Panc1 (cell line): Measurements from ENCODE around the gene FTO.

Experiments used
- POLR2AphosphoS5 ChIP-seq: IDR thresholded peaks from 2 replicates; pipeline ENCODE4 v1.6.1; 2012; ENCODE audit warnings: mild to moderate bottlenecking, low read depth, low read length, moderate library complexity
- SIN3A ChIP-seq: IDR thresholded peaks from 2 replicates; pipeline ENCODE4 v1.6.1; 2012; ENCODE audit warnings: low read depth, mild to moderate bottlenecking, low read length, moderate library complexity, borderline replicate concordance; ENCODE audit not compliant: insufficient read depth
- TCF7L2 ChIP-seq: IDR thresholded peaks from 2 replicates; pipeline ENCODE4 v1.6.1; 2011; ENCODE audit warnings: mild to moderate bottlenecking, low read depth, low read length, inconsistent platforms
- TF ChIP-seq, protein P1 (sequence below), 2 experiments: IDR thresholded peaks; 2 replicates each; pipeline ENCODE4 v1.6.1; 2011 to 2012; ENCODE audit warnings: low read depth in 2 of 2, control low read depth in 1 of 2, low read length in 1 of 2, mild to moderate bottlenecking in 1 of 2, moderate library complexity in 1 of 2; ENCODE audit not compliant: insufficient read depth in 1 of 2
- TF ChIP-seq, protein P2 (sequence below): fragments of 450-650 bp; IDR thresholded peaks from 2 replicates; pipeline ENCODE4 v1.5.1; 2017; ENCODE audit warnings: mild to moderate bottlenecking

DNA sequence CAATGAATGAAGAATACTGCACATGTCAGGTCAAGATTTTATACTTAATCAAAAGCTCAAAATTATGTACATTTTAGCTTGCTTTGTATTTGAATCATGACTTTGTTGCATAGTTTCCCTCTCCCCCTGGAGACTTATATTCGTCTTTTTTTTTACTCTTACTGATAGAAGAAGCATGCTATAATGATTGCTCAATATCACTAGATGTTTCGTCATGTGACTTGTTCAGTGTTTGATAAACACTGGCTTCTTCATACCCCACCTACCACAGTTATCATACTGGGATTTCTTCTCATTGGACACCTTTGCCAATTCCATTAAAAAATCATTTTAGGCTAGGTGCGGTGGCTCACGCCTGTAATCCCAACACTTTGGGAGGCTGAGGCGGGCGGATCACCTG is 148.7 kb downstream of the FTO start:
- TF ChIP-seq POLR2AphosphoS5 (no peak), SIN3A (no peak), TCF7L2 (no peak)
- TF ChIP-seq, protein P1, sequence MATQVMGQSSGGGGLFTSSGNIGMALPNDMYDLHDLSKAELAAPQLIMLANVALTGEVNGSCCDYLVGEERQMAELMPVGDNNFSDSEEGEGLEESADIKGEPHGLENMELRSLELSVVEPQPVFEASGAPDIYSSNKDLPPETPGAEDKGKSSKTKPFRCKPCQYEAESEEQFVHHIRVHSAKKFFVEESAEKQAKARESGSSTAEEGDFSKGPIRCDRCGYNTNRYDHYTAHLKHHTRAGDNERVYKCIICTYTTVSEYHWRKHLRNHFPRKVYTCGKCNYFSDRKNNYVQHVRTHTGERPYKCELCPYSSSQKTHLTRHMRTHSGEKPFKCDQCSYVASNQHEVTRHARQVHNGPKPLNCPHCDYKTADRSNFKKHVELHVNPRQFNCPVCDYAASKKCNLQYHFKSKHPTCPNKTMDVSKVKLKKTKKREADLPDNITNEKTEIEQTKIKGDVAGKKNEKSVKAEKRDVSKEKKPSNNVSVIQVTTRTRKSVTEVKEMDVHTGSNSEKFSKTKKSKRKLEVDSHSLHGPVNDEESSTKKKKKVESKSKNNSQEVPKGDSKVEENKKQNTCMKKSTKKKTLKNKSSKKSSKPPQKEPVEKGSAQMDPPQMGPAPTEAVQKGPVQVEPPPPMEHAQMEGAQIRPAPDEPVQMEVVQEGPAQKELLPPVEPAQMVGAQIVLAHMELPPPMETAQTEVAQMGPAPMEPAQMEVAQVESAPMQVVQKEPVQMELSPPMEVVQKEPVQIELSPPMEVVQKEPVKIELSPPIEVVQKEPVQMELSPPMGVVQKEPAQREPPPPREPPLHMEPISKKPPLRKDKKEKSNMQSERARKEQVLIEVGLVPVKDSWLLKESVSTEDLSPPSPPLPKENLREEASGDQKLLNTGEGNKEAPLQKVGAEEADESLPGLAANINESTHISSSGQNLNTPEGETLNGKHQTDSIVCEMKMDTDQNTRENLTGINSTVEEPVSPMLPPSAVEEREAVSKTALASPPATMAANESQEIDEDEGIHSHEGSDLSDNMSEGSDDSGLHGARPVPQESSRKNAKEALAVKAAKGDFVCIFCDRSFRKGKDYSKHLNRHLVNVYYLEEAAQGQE (IDR thresholded peaks at IDR 0.05; ENCODE audit: insufficient read depth in 1 of 2, low read depth in 2 of 2, low read length in 1 of 2), result no peak
- TF ChIP-seq, protein P2, sequence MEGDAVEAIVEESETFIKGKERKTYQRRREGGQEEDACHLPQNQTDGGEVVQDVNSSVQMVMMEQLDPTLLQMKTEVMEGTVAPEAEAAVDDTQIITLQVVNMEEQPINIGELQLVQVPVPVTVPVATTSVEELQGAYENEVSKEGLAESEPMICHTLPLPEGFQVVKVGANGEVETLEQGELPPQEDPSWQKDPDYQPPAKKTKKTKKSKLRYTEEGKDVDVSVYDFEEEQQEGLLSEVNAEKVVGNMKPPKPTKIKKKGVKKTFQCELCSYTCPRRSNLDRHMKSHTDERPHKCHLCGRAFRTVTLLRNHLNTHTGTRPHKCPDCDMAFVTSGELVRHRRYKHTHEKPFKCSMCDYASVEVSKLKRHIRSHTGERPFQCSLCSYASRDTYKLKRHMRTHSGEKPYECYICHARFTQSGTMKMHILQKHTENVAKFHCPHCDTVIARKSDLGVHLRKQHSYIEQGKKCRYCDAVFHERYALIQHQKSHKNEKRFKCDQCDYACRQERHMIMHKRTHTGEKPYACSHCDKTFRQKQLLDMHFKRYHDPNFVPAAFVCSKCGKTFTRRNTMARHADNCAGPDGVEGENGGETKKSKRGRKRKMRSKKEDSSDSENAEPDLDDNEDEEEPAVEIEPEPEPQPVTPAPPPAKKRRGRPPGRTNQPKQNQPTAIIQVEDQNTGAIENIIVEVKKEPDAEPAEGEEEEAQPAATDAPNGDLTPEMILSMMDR, result no peak
